GM12872 (cell line): ENCODE measurements around the gene DTL.
A peak's percentile ranks its signal among the peaks of the same experiment; 100 is the strongest.

Experiments
- TF ChIP-seq, protein P1 (sequence below): IDR thresholded peaks from 3 replicates; pipeline ENCODE4 v1.5.1; 2011; ENCODE audit warnings: low read depth, mild to moderate bottlenecking, low read length, moderate library complexity; ENCODE audit not compliant: insufficient read depth

Gene DTL

DNA sequence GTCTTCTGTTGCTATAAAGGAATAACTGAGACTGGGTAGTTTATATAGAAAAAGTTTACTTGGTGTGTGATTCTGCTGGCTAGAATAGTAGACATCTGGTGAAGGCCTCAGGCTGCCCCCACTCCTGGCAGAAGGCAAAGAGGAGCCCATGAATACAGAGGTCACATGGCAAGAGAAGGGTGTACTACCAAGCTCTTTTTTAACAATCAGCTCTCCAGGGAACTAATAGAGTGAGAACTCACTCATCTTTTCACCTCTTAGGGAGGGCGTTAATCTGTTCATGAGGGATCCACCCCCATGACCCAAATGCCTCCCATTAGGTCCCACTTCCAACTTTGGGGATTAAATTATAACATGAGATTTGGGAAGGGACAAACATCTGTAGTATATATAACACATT lies 9.3 kb downstream of the DTL start:
- TF ChIP-seq, protein P1, sequence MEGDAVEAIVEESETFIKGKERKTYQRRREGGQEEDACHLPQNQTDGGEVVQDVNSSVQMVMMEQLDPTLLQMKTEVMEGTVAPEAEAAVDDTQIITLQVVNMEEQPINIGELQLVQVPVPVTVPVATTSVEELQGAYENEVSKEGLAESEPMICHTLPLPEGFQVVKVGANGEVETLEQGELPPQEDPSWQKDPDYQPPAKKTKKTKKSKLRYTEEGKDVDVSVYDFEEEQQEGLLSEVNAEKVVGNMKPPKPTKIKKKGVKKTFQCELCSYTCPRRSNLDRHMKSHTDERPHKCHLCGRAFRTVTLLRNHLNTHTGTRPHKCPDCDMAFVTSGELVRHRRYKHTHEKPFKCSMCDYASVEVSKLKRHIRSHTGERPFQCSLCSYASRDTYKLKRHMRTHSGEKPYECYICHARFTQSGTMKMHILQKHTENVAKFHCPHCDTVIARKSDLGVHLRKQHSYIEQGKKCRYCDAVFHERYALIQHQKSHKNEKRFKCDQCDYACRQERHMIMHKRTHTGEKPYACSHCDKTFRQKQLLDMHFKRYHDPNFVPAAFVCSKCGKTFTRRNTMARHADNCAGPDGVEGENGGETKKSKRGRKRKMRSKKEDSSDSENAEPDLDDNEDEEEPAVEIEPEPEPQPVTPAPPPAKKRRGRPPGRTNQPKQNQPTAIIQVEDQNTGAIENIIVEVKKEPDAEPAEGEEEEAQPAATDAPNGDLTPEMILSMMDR: no peak

- TF ChIP-seq, protein P1: no peak
Observed at GRCh38 chr1:212045981-212046380, 10.4 kb downstream of the DTL start.

GRCh38 chr1:212053993-212054392 lies 18.4 kb downstream of the DTL start:
- TF ChIP-seq, protein P1: no peak

- TF ChIP-seq, protein P1: no peak
Observed at GRCh38 chr1:212055333-212055732, 19.8 kb downstream of the DTL start.

DNA sequence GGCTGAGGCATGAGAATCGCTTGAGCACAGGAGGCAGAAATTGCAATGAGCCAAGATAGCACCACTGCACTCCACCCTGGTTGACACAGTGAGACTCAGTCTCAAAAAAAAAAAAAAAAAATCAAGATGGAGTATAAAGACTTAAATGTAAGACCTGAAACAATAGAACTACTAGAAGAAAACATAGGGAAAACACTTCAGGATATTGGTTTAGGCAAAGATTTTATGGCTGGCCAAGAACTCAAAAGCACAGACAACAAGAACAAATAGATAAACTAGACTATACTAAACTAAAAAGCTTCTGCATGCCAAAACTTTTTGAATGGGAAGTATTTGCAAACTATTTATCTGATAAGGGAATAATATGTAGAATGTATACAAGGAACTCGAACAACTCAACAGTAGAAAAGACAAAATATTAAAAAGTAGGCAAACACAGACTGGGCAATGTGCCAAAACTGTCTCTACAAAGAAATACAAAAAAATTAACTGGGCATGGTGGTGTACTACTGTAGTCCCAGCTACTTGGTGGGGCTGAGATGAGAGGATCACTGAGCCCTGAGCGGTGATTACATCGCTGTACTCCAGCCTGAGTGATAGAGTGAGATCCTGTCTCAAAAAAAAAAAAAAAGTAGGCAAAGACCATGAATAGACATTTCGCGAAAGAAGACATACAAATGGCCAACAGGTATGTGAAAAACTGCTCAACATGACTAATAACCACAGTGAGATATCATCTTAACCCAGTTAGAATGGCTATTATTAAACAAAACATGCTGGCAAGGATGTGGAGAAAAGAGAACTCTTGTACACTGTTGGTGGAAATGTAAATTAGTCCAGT lies 25.3 kb downstream of the DTL start:
- TF ChIP-seq, protein P1: no peak

GRCh38 chr1:212062832-212063438 lies 27.4 kb downstream of the DTL start:
- TF ChIP-seq, protein P1: peak; percentile 58

- TF ChIP-seq, protein P1: no peak
Observed at GRCh38 chr1:212067787-212068186, 32.2 kb downstream of the DTL start.
